Stimulated activated CD8-positive, alpha-beta memory T cell treated with anti-CD3 and anti-CD28 coated beads, Interleukin-12 subunit alpha, Interleukin-12 subunit beta, amount 100 ng/mL, for 1 hour (primary cell): Measurements from ENCODE around the gene NUP58.

Experiments used
- DNase-seq: peaks from one replicate; pipeline ENCODE4 v3.0.0-alpha.2; 2020; ENCODE audit warnings: low read depth

NUP58 gene

GRCh38 chr13:25377244-25377962, 76.0 kb downstream of the NUP58 start:
- DNase-seq: no peak

- DNase-seq: no peak
These were observed 77.1 kb downstream of the NUP58 start for GRCh38 chr13:25378528-25378927.

GRCh38 chr13:25379011-25379410, 77.6 kb downstream of the NUP58 start:
- no peak for DNase-seq

- no peak for DNase-seq
These were observed 78.7 kb downstream of the NUP58 start for GRCh38 chr13:25380082-25380481.

GRCh38 chr13:25380741-25381324, 79.4 kb downstream of the NUP58 start:
- DNase-seq: no peak

DNA sequence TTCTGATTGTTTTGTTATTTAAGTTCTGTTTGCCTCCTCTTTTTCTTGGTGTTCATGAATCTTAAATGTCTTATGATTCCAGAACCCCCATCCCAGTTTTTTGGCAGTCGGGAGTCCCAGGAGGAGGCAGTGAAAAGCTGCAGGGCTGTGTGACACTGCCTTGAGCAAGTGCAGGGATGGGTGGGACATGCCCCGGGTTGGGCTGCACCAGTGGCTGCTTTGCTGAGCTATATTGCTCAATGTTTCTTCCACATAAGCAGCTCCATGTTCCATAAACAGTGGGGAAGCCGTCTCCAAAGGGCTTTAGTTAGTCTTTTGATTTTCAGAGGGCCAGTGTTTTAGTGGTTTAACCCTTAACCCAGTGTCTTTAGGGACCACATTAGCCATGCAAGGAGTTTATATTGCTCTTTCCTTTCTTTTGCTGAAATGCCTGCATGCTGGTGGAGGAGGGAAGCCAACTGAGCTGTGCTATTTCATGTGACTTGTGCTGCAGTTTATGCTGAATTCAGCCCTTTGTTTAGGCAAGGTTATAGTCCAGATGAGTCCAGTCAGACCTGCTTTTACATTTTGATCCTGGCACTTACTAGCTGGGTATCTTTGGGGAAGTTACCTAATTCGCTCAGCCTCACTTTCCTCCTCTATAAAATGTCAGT, 83.5 kb downstream of the NUP58 start:
- no peak for DNase-seq

DNA sequence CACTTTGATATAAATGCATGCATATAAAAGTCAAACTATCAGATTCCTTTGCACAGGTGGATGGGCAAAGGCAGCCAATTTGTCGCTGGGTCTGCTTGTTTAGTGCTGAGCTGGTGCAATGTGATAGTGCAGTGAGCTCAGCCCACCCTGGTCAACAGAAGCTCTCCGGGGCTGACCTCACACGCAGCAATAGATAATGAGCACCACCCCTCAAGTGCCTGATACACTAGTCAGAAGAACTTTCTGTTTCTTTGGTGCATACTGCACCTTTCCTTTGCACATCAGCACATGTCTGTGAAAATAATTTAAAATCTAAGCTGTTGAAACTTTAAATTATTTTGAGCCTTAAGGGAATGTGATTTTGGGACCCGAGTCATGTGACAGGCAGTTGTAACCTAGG, 90.5 kb downstream of the NUP58 start:
- DNase-seq: no peak
